ENCODE data around the gene CACNA1B.

The CACNA1B gene

GRCh38 chr9:137988051-137988450 lies 110.5 kb downstream of the CACNA1B start:
- no peak for FAIRE-seq

- FAIRE-seq, result no peak
These were observed 111.1 kb downstream of the CACNA1B start for GRCh38 chr9:137988701-137989100.

GRCh38 chr9:137989156-137989555 lies 111.6 kb downstream of the CACNA1B start:
- no peak for FAIRE-seq

- no peak for FAIRE-seq
These were observed 112.6 kb downstream of the CACNA1B start for GRCh38 chr9:137989999-137990715.

- no peak for FAIRE-seq
These were observed 126.1 kb downstream of the CACNA1B start for GRCh38 chr9:138003485-138004190.

- no peak for FAIRE-seq
These were observed 129.1 kb downstream of the CACNA1B start for GRCh38 chr9:138006576-138007233.

- FAIRE-seq, result no peak
These were observed 130.0 kb downstream of the CACNA1B start for GRCh38 chr9:138007566-138007917.

GRCh38 chr9:138007918-138008841 lies 130.6 kb downstream of the CACNA1B start:
- FAIRE-seq, result no peak

- FAIRE-seq, result no peak
These were observed 131.6 kb downstream of the CACNA1B start for GRCh38 chr9:138009016-138009802.

- FAIRE-seq, result no peak
These were observed 132.5 kb downstream of the CACNA1B start for GRCh38 chr9:138009803-138010690.

- no peak for FAIRE-seq
These were observed 133.3 kb downstream of the CACNA1B start for GRCh38 chr9:138010861-138011260.

- FAIRE-seq, result no peak
These were observed 134.4 kb downstream of the CACNA1B start for GRCh38 chr9:138011951-138012500.

- no peak for FAIRE-seq
These were observed 135.7 kb downstream of the CACNA1B start for GRCh38 chr9:138013273-138013672.

GRCh38 chr9:138013836-138014562 lies 136.4 kb downstream of the CACNA1B start:
- FAIRE-seq, result no peak

GRCh38 chr9:138014563-138014945 lies 137.0 kb downstream of the CACNA1B start:
- FAIRE-seq, result no peak

- no peak for FAIRE-seq
These were observed 137.6 kb downstream of the CACNA1B start for GRCh38 chr9:138015021-138015829.

- FAIRE-seq, result no peak
These were observed 139.0 kb downstream of the CACNA1B start for GRCh38 chr9:138016406-138017187.

- no peak for FAIRE-seq
These were observed 139.6 kb downstream of the CACNA1B start for GRCh38 chr9:138017200-138017599.

Measured in G401.6 (cell line).